Large intestine (tissue), 3 donors: Measurements from ENCODE around the gene SLC35B1. TPM values are rescaled to one million over a fixed set of nuclear protein-coding genes. Genes with fewer than 3 reads are reported as not detected.

Experiments used
- DNase-seq, 2 donors: peaks; one replicate each; pipeline versions ENCODE4 v3.0.0 to v3.0.0-alpha.2; 2013
- H3K27ac ChIP-seq: one replicate; pipeline ENCODE4 v1.5.1; 2013; ENCODE audit warnings: low read length
- H3K27me3 ChIP-seq: 2 replicates; pipeline ENCODE4 v1.6.1; 2013; ENCODE audit warnings: low read length; ENCODE audit not compliant: control insufficient read depth, insufficient read depth
- H3K36me3 ChIP-seq: 2 replicates; pipeline ENCODE4 v1.6.1; 2013; ENCODE audit warnings: low read length; ENCODE audit not compliant: control insufficient read depth, insufficient read depth
- H3K4me1 ChIP-seq: one replicate; pipeline ENCODE4 v1.6.1; 2013; ENCODE audit warnings: low read length; ENCODE audit not compliant: control insufficient read depth, insufficient read depth
- H3K4me3 ChIP-seq: one replicate; pipeline ENCODE4 v1.5.1; 2013; ENCODE audit warnings: low read length
- H3K9me3 ChIP-seq: one replicate; pipeline ENCODE4 v1.6.1; 2013; ENCODE audit warnings: mild to moderate bottlenecking, low read depth, low read length, moderate library complexity; ENCODE audit not compliant: control insufficient read depth
- WGBS: methylation state at CpG from one replicate; pipeline ENCODE4 v1.1.5; 2013; ENCODE audit warnings: low lambda C conversion rate; ENCODE audit not compliant: insufficient coverage; 5-methylcytosine and 5-hydroxymethylcytosine counted together
- polyA plus RNA-seq: library from polyadenylated mRNA; unstranded; fragments of 120-200 nt; gene quantifications from one replicate; pipeline ENCODE4 v1.2.1, GENCODE V29; 2013

Gene SLC35B1
- polyA plus RNA-seq, 1 donor = 61.2 TPM

GRCh38 chr17:49722066-49722465 lies 14.3 kb upstream of the SLC35B1 start:
- Histone ChIP-seq H3K4me3 (no peak overlapping the region), H3K36me3 (peaks cover 41% of the 10 kb centered on the region), H3K9me3 (no peaks in the 10 kb centered on the region), H3K27ac (no peak overlapping the region), H3K27me3 (no peaks in the 10 kb centered on the region), H3K4me1 (no peaks in the 10 kb centered on the region)
- DNase-seq = no peak
- no CpG with 5 or more reads among the region's 3 CpGs for WGBS

- WGBS = 100% methylated on average over 1 of the region's 10 CpGs
- Histone ChIP-seq H3K27me3 (no peaks in the 10 kb centered on the region), H3K9me3 (no peaks in the 10 kb centered on the region), H3K27ac (no peak overlapping the region), H3K4me3 (no peak overlapping the region), H3K4me1 (no peaks in the 10 kb centered on the region), H3K36me3 (peaks cover 39% of the 10 kb centered on the region)
- no peak for DNase-seq
Measured at GRCh38 chr17:49717371-49717861, 9.7 kb upstream of the SLC35B1 start.

GRCh38 chr17:49716668-49717364 lies 9.1 kb upstream of the SLC35B1 start:
- H3K27ac ChIP-seq = no peak overlapping the region
- no peak for DNase-seq
- H3K4me1 ChIP-seq = no peaks in the 10 kb centered on the region
- no peak overlapping the region for H3K4me3 ChIP-seq
- H3K27me3 ChIP-seq = no peaks in the 10 kb centered on the region
- 86% methylated on average over 1 of the region's 1 CpG for WGBS
- peaks cover 37% of the 10 kb centered on the region for H3K36me3 ChIP-seq
- no peaks in the 10 kb centered on the region for H3K9me3 ChIP-seq

GRCh38 chr17:49715717-49716279 lies 8.0 kb upstream of the SLC35B1 start:
- Histone ChIP-seq H3K4me3 (no peak overlapping the region), H3K27me3 (no peaks in the 10 kb centered on the region), H3K36me3 (peaks cover 37% of the 10 kb centered on the region), H3K27ac (peak overlapping the region; percentile 14), H3K9me3 (no peaks in the 10 kb centered on the region), H3K4me1 (no peaks in the 10 kb centered on the region)
- peak in 1 of 2 donors; percentile 27 for DNase-seq
- no CpG with 5 or more reads among the region's 9 CpGs for WGBS

- peaks cover 35% of the 10 kb centered on the region for H3K36me3 ChIP-seq
- H3K27me3 ChIP-seq = no peaks in the 10 kb centered on the region
- no peak overlapping the region for H3K27ac ChIP-seq
- H3K9me3 ChIP-seq = no peaks in the 10 kb centered on the region
- H3K4me3 ChIP-seq = no peak overlapping the region
- WGBS = no CpG with 5 or more reads among the region's 4 CpGs
- DNase-seq = no peak
- H3K4me1 ChIP-seq = no peaks in the 10 kb centered on the region
Measured at GRCh38 chr17:49715216-49715615, 7.5 kb upstream of the SLC35B1 start.

GRCh38 chr17:49708515-49709183 lies 885 bp upstream of the SLC35B1 start:
- DNase-seq = no peak
- Histone ChIP-seq H3K27ac (no peak overlapping the region), H3K4me1 (peaks cover 20% of the 10 kb centered on the region), H3K9me3 (no peaks in the 10 kb centered on the region), H3K36me3 (peaks cover 28% of the 10 kb centered on the region), H3K4me3 (peak overlapping the region; percentile 95), H3K27me3 (no peaks in the 10 kb centered on the region)
- WGBS = 100% methylated on average over 2 of the region's 15 CpGs

- Histone ChIP-seq H3K36me3 (peaks cover 41% of the 10 kb centered on the region), H3K9me3 (no peaks in the 10 kb centered on the region), H3K27me3 (no peaks in the 10 kb centered on the region), H3K4me1 (peaks cover 20% of the 10 kb centered on the region), H3K27ac (peak overlapping the region; percentile 84), H3K4me3 (peak overlapping the region; percentile 95)
- WGBS = no CpG with 5 or more reads among the region's 12 CpGs
- DNase-seq = no peak
Measured at GRCh38 chr17:49707246-49707607, 537 bp downstream of the SLC35B1 start.

GRCh38 chr17:49705254-49705653 lies 2.5 kb downstream of the SLC35B1 start:
- Histone ChIP-seq H3K36me3 (peaks cover 54% of the 10 kb centered on the region), H3K4me1 (peaks cover 20% of the 10 kb centered on the region), H3K9me3 (no peaks in the 10 kb centered on the region), H3K27ac (peak overlapping the region; percentile 26), H3K27me3 (no peaks in the 10 kb centered on the region), H3K4me3 (no peak overlapping the region)
- DNase-seq = peak; percentile 14 to 34

GRCh38 chr17:49703557-49704277 lies 4.0 kb downstream of the SLC35B1 start:
- peak; percentile 82 to 88 for DNase-seq
- Histone ChIP-seq H3K36me3 (peaks cover 59% of the 10 kb centered on the region), H3K27me3 (no peaks in the 10 kb centered on the region), H3K9me3 (no peaks in the 10 kb centered on the region), H3K4me3 (no peak overlapping the region), H3K4me1 (peaks cover 20% of the 10 kb centered on the region), H3K27ac (peak overlapping the region; percentile 40)
- 80% methylated on average over 1 of the region's 6 CpGs for WGBS

- Histone ChIP-seq H3K4me1 (peaks cover 16% of the 10 kb centered on the region), H3K36me3 (peaks cover 57% of the 10 kb centered on the region), H3K4me3 (no peak overlapping the region), H3K27ac (no peak overlapping the region), H3K9me3 (no peaks in the 10 kb centered on the region), H3K27me3 (no peaks in the 10 kb centered on the region)
- no CpG with 5 or more reads among the region's 6 CpGs for WGBS
- DNase-seq = no peak
Measured at GRCh38 chr17:49700960-49701359, 6.8 kb downstream of the SLC35B1 start.
